NCI-H82 treated with DMSO at 0.1 percent for 48 hours (cell line): ENCODE data around the gene DLG2.

Experiments
- DNase-seq: peaks from one replicate; lab custom pipeline; 2025; ENCODE audit not compliant: unreplicated experiment; lab: John Stamatoyannopoulos, UW

The DLG2 gene

DNA sequence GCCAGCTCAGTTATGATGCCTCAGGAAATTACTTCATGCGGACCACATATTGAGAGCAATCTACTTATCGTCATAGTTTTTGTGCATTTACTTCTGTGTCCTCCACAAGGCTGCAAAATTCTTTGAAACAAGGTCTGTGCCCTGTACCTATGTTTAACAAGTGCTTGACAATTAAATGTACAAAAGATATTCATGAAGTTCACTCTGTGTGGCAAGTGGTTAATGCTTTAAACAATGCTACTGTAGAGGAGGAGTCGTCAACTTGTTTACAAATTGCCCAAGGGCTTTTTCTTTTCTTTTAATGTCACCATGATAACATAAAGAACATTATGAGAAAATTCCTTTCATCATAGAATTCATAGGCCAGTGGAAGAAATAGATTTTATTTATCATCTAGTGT, 1469.5 kb downstream of the DLG2 start:
- DNase-seq = no peak

- no peak for DNase-seq
These were observed 1480.3 kb downstream of the DLG2 start for GRCh38 chr11:84146826-84147225.

- no peak for DNase-seq
These were observed 1481.4 kb downstream of the DLG2 start for GRCh38 chr11:84145616-84146185.

DNA sequence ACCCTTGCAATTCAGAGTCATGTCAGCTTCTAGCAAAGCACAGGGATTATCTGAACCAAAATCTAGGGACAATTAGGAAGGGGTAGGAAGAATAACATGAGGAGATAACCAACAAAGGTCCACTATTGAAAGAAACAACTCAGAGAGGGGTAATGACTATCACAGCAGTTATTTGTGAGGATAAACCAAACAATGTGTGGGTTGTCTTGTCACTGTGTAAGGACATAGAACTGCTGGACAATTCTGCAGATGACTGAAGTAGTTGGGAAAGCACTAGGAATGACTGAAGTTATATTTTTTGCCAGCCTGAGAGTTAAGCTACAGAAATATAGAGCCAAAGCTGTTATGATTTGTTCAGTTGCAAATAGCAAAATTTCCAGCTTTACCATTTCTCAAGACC, 1482.6 kb downstream of the DLG2 start:
- DNase-seq = no peak

DNA sequence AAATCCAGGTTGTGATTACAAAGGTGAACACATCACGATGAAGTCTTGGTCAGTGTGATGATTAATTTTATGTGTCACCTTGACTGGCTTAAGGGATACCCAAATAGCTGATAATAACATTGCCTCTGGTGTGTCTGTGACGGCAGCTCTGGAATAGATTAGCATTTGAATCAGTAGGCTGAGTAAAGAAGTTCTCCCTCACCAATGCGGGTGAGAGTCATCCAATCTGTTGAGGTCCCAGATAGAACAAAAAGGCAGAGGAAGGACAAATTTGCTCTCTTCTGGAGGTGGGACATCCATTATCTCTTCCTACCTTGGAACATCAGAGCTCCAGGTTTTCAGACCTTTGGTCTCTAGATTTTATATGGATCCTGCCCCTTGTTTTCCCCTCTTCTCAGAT, 1484.7 kb downstream of the DLG2 start:
- DNase-seq = no peak

GRCh38 chr11:84140386-84141169, 1486.6 kb downstream of the DLG2 start:
- DNase-seq = no peak

- DNase-seq = no peak
These were observed 1489.2 kb downstream of the DLG2 start for GRCh38 chr11:84137960-84138359.

GRCh38 chr11:84137505-84137904, 1489.6 kb downstream of the DLG2 start:
- no peak for DNase-seq

- no peak for DNase-seq
These were observed 1490.2 kb downstream of the DLG2 start for GRCh38 chr11:84136926-84137325.

DNA sequence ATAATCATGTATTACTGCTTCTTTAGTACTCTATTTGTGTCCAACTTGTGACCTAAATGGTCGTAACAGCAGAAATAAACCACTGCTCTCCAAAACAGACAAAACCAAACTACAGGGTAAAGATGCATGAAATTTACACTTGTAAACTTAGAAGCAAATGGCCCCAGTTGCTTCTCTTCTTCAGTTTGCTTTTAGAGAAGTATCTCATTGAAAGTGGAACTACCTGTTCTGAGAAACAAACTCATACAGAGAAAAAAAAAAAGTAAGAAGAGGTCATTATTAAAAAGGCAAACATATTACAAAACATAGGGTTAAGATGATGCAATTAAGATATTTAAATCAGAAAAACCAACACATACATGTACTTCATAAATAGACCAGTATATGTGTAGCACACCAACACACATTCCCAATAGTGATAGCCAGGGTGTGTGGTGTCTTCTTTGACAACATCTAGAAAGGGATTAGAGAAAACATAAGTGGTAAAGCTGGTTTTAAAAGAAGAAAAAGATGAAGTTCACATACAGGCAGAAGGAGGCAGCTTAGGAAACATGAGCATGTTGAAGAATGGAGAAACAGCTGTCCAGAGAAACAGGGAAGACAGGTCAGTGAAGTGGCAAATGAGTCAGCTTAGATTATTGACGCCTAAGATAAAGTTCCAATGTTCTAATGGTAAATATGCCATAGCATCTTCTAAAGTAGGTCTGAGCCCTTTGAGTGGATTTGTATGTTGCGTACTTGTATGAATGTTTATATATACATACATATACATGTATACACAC, 1496.3 kb downstream of the DLG2 start:
- peak; percentile 15 for DNase-seq

- DNase-seq = no peak
These were observed 1497.1 kb downstream of the DLG2 start for GRCh38 chr11:84129961-84130576.

GRCh38 chr11:84128840-84129239, 1498.3 kb downstream of the DLG2 start:
- no peak for DNase-seq

GRCh38 chr11:84117394-84117793, 1509.8 kb downstream of the DLG2 start:
- no peak for DNase-seq

GRCh38 chr11:84106541-84106940, 1520.6 kb downstream of the DLG2 start:
- no peak for DNase-seq

DNA sequence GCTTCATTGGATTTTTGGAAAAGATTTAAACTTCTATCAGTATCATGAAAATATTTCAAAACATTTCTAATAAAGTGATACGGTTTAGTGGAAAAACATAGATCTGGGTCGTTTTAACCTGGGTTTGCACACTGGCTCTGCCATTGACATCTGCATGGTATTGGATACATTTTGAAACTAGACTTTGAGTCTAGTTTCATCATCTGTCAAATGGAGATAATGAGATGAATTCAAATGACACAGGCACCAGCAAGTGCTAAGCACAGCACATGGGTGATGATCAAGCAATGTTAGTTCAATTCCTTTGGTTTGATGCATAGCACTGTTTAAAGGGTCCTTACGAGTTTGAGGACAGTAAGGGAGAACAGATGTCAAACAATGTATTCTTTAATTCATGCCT, 1522.0 kb downstream of the DLG2 start:
- no peak for DNase-seq

GRCh38 chr11:84103096-84103495, 1524.0 kb downstream of the DLG2 start:
- DNase-seq = no peak

DNA sequence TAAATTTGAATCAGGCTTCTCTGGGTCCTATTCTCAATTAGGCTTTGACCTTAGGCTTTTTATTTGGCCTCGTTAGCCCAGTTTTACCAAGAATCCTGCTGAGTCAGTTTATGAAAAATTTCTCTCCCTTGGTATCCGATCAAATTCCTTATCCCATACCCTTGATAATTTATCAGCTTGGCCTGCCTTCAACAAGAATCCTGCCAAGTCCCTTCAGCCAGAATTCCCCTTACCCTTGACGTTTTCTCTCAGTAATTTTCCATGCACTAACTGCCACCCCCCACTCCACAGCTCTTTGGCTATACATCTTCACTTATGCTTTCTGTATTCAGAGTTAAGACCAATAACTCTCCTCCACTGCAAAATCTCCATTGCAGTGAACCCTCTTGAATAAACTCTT, 1530.0 kb downstream of the DLG2 start:
- DNase-seq = no peak

DNA sequence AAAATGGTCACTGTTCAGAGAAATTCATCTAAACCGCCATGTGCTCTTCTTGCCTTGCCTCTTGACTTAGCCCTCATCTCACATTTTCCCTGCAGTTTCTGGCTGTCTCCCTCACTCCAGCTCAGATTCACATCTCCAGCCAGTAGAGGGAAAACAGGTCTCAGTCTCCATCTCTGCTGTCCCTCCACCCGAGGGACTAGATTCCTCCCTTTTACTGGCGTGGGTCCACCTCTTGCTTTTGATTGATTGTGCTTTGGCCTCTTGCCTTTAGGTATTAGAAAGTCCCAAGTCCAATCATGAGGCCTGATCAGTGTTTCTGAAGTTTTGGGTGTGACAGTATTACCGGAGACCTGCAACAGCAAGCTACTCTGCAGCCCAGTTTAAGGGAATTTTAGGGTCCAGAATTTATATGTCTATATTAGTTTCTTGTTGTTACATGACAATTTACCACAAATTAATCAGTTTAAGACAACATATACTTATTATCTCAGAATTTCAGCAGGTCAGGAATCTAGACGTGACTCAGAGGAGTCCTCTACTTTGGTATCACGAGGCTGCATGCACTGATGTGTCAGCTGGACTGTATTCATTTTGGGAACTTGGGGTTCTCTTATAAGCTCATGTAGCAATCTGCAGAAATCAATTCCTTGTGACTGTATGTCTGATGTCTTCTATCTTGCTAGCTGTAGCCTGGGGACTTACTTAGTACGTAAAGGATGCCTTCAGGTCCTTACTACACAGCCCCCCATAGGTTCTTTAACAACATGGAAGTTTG, 1535.7 kb downstream of the DLG2 start:
- DNase-seq = no peak

DNA sequence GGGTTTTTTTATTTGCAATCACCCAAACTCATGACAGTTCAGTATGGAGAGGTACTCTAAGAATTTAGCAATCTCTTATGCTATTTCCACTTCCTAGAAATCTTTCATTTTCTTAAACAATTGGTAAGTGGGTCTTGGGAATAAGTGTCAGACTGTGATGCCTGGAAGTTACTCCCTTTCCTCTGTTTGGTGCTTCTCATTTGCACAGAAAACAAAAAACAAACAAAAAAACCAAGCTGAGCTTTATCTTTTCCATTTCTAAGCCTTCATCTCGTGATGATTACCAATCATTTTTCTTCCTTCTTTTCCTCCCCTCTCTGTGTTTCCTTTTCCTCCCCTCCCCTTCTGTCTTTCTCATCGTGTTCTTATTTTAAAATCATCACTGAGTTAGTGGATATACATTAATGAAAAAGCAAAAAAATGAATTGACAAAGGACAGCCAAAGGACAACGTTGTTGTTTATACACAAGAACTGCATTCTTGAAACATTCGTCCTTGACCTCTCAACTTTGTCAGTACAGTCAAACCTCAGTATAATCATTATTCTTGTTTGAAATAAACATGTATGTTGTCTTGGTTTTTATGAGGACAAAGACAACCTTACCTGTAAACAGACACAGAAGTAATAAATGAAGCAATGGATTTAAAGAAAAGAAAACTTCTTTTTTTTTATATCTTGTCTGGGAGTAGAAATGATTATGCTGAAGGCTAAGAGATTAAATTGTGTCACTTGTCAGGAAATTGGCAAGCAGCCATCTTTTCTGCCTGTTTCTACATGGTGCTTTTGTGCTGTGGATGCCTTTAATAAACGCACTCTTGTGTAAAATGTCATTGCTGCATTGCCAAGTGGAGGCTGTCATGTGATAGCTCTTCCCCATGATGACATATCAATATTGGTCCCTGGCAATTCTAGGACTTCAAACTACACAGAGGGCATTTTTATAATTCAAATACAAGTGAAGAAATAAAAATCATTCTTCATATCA, 1537.8 kb downstream of the DLG2 start:
- no peak for DNase-seq

GRCh38 chr11:84071851-84072250, 1555.3 kb downstream of the DLG2 start:
- DNase-seq = no peak
